Mesenchymal stem cell (in vitro differentiated cells and primary cell): ENCODE data around the gene AKNA.

Experiments used
- DNase-seq: peaks from one replicate; pipeline ENCODE4 v3.0.0-alpha.2; 2013
- H2AFZ ChIP-seq: one replicate; pipeline ENCODE4 v1.6.1; 2013; ENCODE audit warnings: low read depth, mild to moderate bottlenecking, control low read depth, inconsistent platforms, low read length, moderate library complexity
- H2AK5ac ChIP-seq: 2 replicates; pipeline ENCODE4 v1.6.1; 2013; ENCODE audit warnings: low read length, moderate library complexity, mild to moderate bottlenecking, inconsistent platforms; ENCODE audit not compliant: severe bottlenecking
- H2BK120ac ChIP-seq: one replicate; pipeline ENCODE4 v1.6.1; 2013; ENCODE audit warnings: low read depth, mild to moderate bottlenecking, inconsistent platforms, low read length, moderate library complexity
- H2BK12ac ChIP-seq, 2 experiments: one replicate each; pipeline ENCODE4 v1.6.1; 2013; ENCODE audit warnings: inconsistent platforms in 2 of 2, low read length in 2 of 2, mild to moderate bottlenecking in 2 of 2, moderate library complexity in 2 of 2, control low read depth in 1 of 2
- H2BK15ac ChIP-seq: one replicate; pipeline ENCODE4 v1.6.1; 2013; ENCODE audit warnings: mild to moderate bottlenecking, low read depth, inconsistent platforms; ENCODE audit not compliant: poor library complexity, severe bottlenecking
- H2BK5ac ChIP-seq: 2 replicates; pipeline ENCODE4 v1.6.1; 2013; ENCODE audit warnings: low read depth, mild to moderate bottlenecking, low read length, control low read depth, inconsistent platforms; ENCODE audit not compliant: poor library complexity, severe bottlenecking
- H3K14ac ChIP-seq, 2 experiments: one replicate each; pipeline ENCODE4 v1.6.1; 2013; ENCODE audit warnings: inconsistent platforms in 2 of 2, low read length in 2 of 2, control low read depth in 1 of 2, mild to moderate bottlenecking in 1 of 2, moderate library complexity in 1 of 2
- H3K18ac ChIP-seq, 2 experiments: one replicate each; pipeline ENCODE4 v1.6.1; 2013; ENCODE audit warnings: inconsistent platforms in 2 of 2, low read length in 2 of 2, control low read depth in 1 of 2, low read depth in 1 of 2, mild to moderate bottlenecking in 1 of 2
- H3K23ac ChIP-seq, 2 experiments: one replicate each; pipeline ENCODE4 v1.6.1; 2013; ENCODE audit warnings: inconsistent platforms in 2 of 2, low read length in 2 of 2, mild to moderate bottlenecking in 2 of 2, moderate library complexity in 2 of 2, control low read depth in 1 of 2
- H3K27ac ChIP-seq: 2 replicates; pipeline ENCODE4 v1.5.1; 2013; ENCODE audit warnings: mild to moderate bottlenecking, moderate library complexity, low read length, control low read depth, inconsistent platforms; ENCODE audit not compliant: poor library complexity, severe bottlenecking
- H3K27me3 ChIP-seq, 2 experiments: 2 replicates each; pipeline versions ENCODE4 v1.6.1 to v1.7.0; 2013; ENCODE audit warnings: low read length in 2 of 2, mild to moderate bottlenecking in 2 of 2, moderate library complexity in 2 of 2, control low read depth in 1 of 2, inconsistent platforms in 1 of 2; ENCODE audit not compliant: control insufficient read depth in 1 of 2, insufficient read depth in 1 of 2
- H3K36me3 ChIP-seq, 2 experiments: 2 replicates each; pipeline versions ENCODE4 v1.6.1 to v1.7.0; 2013; ENCODE audit warnings: low read length in 2 of 2, control low read depth in 1 of 2, inconsistent platforms in 1 of 2, low read depth in 1 of 2, mild to moderate bottlenecking in 1 of 2; ENCODE audit not compliant: insufficient read depth in 2 of 2, control insufficient read depth in 1 of 2
- H3K4ac ChIP-seq, 2 experiments: one replicate each; pipeline ENCODE4 v1.6.1; 2013; ENCODE audit warnings: inconsistent platforms in 2 of 2, low read length in 2 of 2, mild to moderate bottlenecking in 2 of 2, moderate library complexity in 2 of 2, control low read depth in 1 of 2, low read depth in 1 of 2
- H3K4me1 ChIP-seq: 2 replicates; pipeline ENCODE4 v1.6.1; 2013; ENCODE audit warnings: low read depth, low read length, control low read depth; ENCODE audit not compliant: control insufficient read depth, insufficient read depth
- H3K4me2 ChIP-seq: 2 replicates; pipeline ENCODE4 v1.6.1; 2013; ENCODE audit warnings: low read length, mild to moderate bottlenecking, inconsistent platforms; ENCODE audit not compliant: poor library complexity, severe bottlenecking
- H3K4me3 ChIP-seq, 2 experiments: 2 replicates each; pipeline versions ENCODE4 v1.5.1 to v1.7.0; 2013; ENCODE audit warnings: low read length in 2 of 2, mild to moderate bottlenecking in 2 of 2, control low read depth in 1 of 2, low read depth in 1 of 2; ENCODE audit not compliant: insufficient read depth in 1 of 2
- H3K79me1 ChIP-seq: replicated peaks from 2 replicates; pipeline ENCODE4 v1.6.1; 2013; ENCODE audit warnings: mild to moderate bottlenecking, control low read depth, low read length, inconsistent platforms; ENCODE audit not compliant: poor library complexity, severe bottlenecking
- H3K9ac ChIP-seq: 2 replicates; pipeline ENCODE4 v1.7.0; 2013; ENCODE audit warnings: mild to moderate bottlenecking, low read length, moderate library complexity
- H3K9me3 ChIP-seq: 2 replicates; pipeline ENCODE4 v1.7.0; 2013; ENCODE audit warnings: mild to moderate bottlenecking, low read length; ENCODE audit not compliant: control insufficient read depth
- H4K8ac ChIP-seq: one replicate; pipeline ENCODE4 v1.6.1; 2013; ENCODE audit warnings: inconsistent platforms, mild to moderate bottlenecking, low read length, moderate library complexity
- H4K91ac ChIP-seq: one replicate; pipeline ENCODE4 v1.6.1; 2013; ENCODE audit warnings: mild to moderate bottlenecking, low read length, inconsistent platforms
- WGBS: methylation state at CpG from one replicate; pipeline ENCODE4 v1.1.7; 2013; ENCODE audit warnings: mixed read lengths; 5-methylcytosine and 5-hydroxymethylcytosine counted together

Gene AKNA

GRCh38 chr9:114296338-114296737 is 91.4 kb downstream of the AKNA start:
- no CpG with 5 or more reads among the region's 1 CpG for WGBS
- Histone ChIP-seq H2AK5ac (no peak overlapping the region), H3K27me3 (no peaks in the 10 kb centered on the region), H4K8ac (no peak overlapping the region), H3K9me3 (peaks cover 13% of the 10 kb centered on the region), H3K4me3 (no peak overlapping the region), H3K4me2 (no peak overlapping the region), H3K27ac (no peak overlapping the region), H2AFZ (no peak overlapping the region), H3K79me1 (no peaks in the 10 kb centered on the region), H3K4me1 (no peaks in the 10 kb centered on the region), H2BK5ac (no peak overlapping the region), H2BK15ac (no peak overlapping the region), H3K9ac (no peak overlapping the region), H2BK120ac (no peak overlapping the region), H3K14ac (no peak overlapping the region), H3K36me3 (peaks cover 34 to 37% of the 10 kb centered on the region in 2 experiments), H3K18ac (no peak overlapping the region), H3K23ac (no peak overlapping the region), H3K4ac (no peak overlapping the region), H2BK12ac (no peak overlapping the region), H4K91ac (no peak overlapping the region)
- DNase-seq: no peak

- H3K23ac ChIP-seq: no peak overlapping the region
- no peak overlapping the region for H2AFZ ChIP-seq
- peak overlapping the region in 1 of 2 experiments; percentile 31 for H3K4me3 ChIP-seq
- H3K14ac ChIP-seq: no peak overlapping the region
- no peak overlapping the region for H4K8ac ChIP-seq
- H2AK5ac ChIP-seq: no peak overlapping the region
- H3K79me1 ChIP-seq: no peaks in the 10 kb centered on the region
- H3K18ac ChIP-seq: no peak overlapping the region
- H3K9ac ChIP-seq: no peak overlapping the region
- H2BK5ac ChIP-seq: no peak overlapping the region
- no peak overlapping the region for H2BK12ac ChIP-seq
- no peak overlapping the region for H3K4me2 ChIP-seq
- H2BK120ac ChIP-seq: no peak overlapping the region
- DNase-seq: no peak
- H3K4me1 ChIP-seq: peaks cover 9% of the 10 kb centered on the region
- H3K27me3 ChIP-seq: no peaks in the 10 kb centered on the region
- peaks cover 13% of the 10 kb centered on the region for H3K9me3 ChIP-seq
- H2BK15ac ChIP-seq: no peak overlapping the region
- no peak overlapping the region for H3K4ac ChIP-seq
- H3K27ac ChIP-seq: no peak overlapping the region
- H3K36me3 ChIP-seq: peaks cover 27 to 29% of the 10 kb centered on the region in 2 experiments
- no peak overlapping the region for H4K91ac ChIP-seq
Measured at GRCh38 chr9:114294664-114295063, 93.1 kb downstream of the AKNA start.

GRCh38 chr9:114291886-114292590 is 95.7 kb downstream of the AKNA start:
- Histone ChIP-seq H3K27ac (no peak overlapping the region), H2BK15ac (no peak overlapping the region), H3K9me3 (peaks cover 13% of the 10 kb centered on the region), H2BK12ac (no peak overlapping the region), H2AK5ac (no peak overlapping the region), H3K9ac (no peak overlapping the region), H3K4me3 (no peak overlapping the region), H3K18ac (no peak overlapping the region), H3K4ac (no peak overlapping the region), H3K79me1 (peaks cover 4% of the 10 kb centered on the region), H3K4me1 (peaks cover 33% of the 10 kb centered on the region), H2BK5ac (no peak overlapping the region), H2AFZ (no peak overlapping the region), H3K36me3 (peaks cover 27 to 36% of the 10 kb centered on the region in 2 experiments), H3K4me2 (no peak overlapping the region), H3K27me3 (no peaks in the 10 kb centered on the region), H4K91ac (no peak overlapping the region), H3K14ac (no peak overlapping the region), H4K8ac (no peak overlapping the region), H3K23ac (no peak overlapping the region), H2BK120ac (no peak overlapping the region)
- WGBS: 94% methylated on average over 6 of the region's 11 CpGs
- DNase-seq: no peak

GRCh38 chr9:114291064-114291474 is 96.7 kb downstream of the AKNA start:
- no peak overlapping the region for H3K14ac ChIP-seq
- no peak overlapping the region for H2BK15ac ChIP-seq
- no peak overlapping the region for H2BK12ac ChIP-seq
- H2AK5ac ChIP-seq: peak overlapping the region; percentile 95
- no peak overlapping the region for H2BK120ac ChIP-seq
- peaks cover 7% of the 10 kb centered on the region for H3K79me1 ChIP-seq
- no peak overlapping the region for H3K9ac ChIP-seq
- H3K4ac ChIP-seq: no peak overlapping the region
- no peak overlapping the region for H4K91ac ChIP-seq
- H3K36me3 ChIP-seq: peaks cover 21 to 40% of the 10 kb centered on the region in 2 experiments
- H2BK5ac ChIP-seq: no peak overlapping the region
- H3K27ac ChIP-seq: no peak overlapping the region
- no peak overlapping the region for H3K4me3 ChIP-seq
- no peak overlapping the region for H3K18ac ChIP-seq
- H3K4me2 ChIP-seq: no peak overlapping the region
- no peaks in the 10 kb centered on the region for H3K27me3 ChIP-seq
- no peak overlapping the region for H3K23ac ChIP-seq
- no peak overlapping the region for H4K8ac ChIP-seq
- DNase-seq: peak; percentile 75
- no peak overlapping the region for H2AFZ ChIP-seq
- peaks cover 13% of the 10 kb centered on the region for H3K9me3 ChIP-seq
- peaks cover 41% of the 10 kb centered on the region for H3K4me1 ChIP-seq
- WGBS: 19% methylated on average over 12 of the region's 12 CpGs
